Naive B cell (primary cell): Measurements from ENCODE around the gene KPNB1. TPM values are rescaled to one million over a fixed set of nuclear protein-coding genes. Genes with fewer than 3 reads are reported as not detected.
A peak's percentile ranks its signal among the peaks of the same experiment; 100 is the strongest.

Experiments used
- ATAC-seq, 2 donors: fragments of 150-1000 bp; cut with Tn5 transposase; 2 replicates each; pipeline ENCODE4 v1.10.0; 2021; ENCODE audit warnings: low read depth in 2 of 2, mild to moderate bottlenecking in 2 of 2, moderate library complexity in 2 of 2
- DNase-seq: peaks from one replicate; pipeline ENCODE4 v3.0.0; 2022
- H3K27ac Mint-ChIP-seq, 6 donors: one replicate each; pipeline ENCODE4 v1.8.0; 2020 to 2022; ENCODE audit warnings: mild to moderate bottlenecking in 6 of 6, mixed read lengths in 6 of 6, moderate library complexity in 5 of 6, inconsistent platforms in 2 of 6
- H3K27me3 Mint-ChIP-seq, 3 donors: one replicate each; pipeline ENCODE4 v1.8.0; 2021 to 2022; ENCODE audit warnings: mixed read lengths in 3 of 3, mild to moderate bottlenecking in 1 of 3
- H3K36me3 Mint-ChIP-seq, 2 donors: one replicate each; pipeline ENCODE4 v1.8.0; 2020 to 2022; ENCODE audit warnings: mixed read lengths in 2 of 2, inconsistent platforms in 1 of 2, mild to moderate bottlenecking in 1 of 2
- H3K4me1 Mint-ChIP-seq, 3 donors: one replicate each; pipeline ENCODE4 v1.8.0; 2020 to 2022; ENCODE audit warnings: mixed read lengths in 3 of 3, inconsistent platforms in 1 of 3, mild to moderate bottlenecking in 1 of 3, moderate library complexity in 1 of 3
- H3K4me3 Mint-ChIP-seq, 8 donors: one replicate each; pipeline ENCODE4 v1.8.0; 2020 to 2022; ENCODE audit warnings: mild to moderate bottlenecking in 8 of 8, mixed read lengths in 8 of 8, moderate library complexity in 8 of 8, inconsistent platforms in 2 of 8
- H3K9me3 Mint-ChIP-seq, 7 donors: one replicate each; pipeline ENCODE4 v1.8.0; 2020 to 2022; ENCODE audit warnings: mixed read lengths in 7 of 7, mild to moderate bottlenecking in 5 of 7, inconsistent platforms in 2 of 7, moderate library complexity in 1 of 7
- polyA plus RNA-seq, 6 donors: library from polyadenylated mRNA; unstranded; fragments of 300-500 nt; fragmentation: Illumina TruSeq; gene quantifications; one replicate each; pipeline ENCODE4 v1.2.3, GENCODE V29; 2021; ENCODE audit warnings: low read depth in 6 of 6

The KPNB1 gene
- polyA plus RNA-seq, 6 donors from 2014 or later: 6.4 to 33.5 (median 30.6) TPM

GRCh38 chr17:47624727-47625068, 25.0 kb upstream of the KPNB1 start:
- H3K9me3 Mint-ChIP-seq: no peaks in the 10 kb centered on the region
- H3K27ac Mint-ChIP-seq: peak overlapping the region in 1 of 6 donors; percentile 84
- DNase-seq (no peak), ATAC-seq (no peak)
- no peaks in the 10 kb centered on the region for H3K27me3 Mint-ChIP-seq
- peaks cover 4 to 7% of the 10 kb centered on the region in 2 donors for H3K36me3 Mint-ChIP-seq
- H3K4me3 Mint-ChIP-seq: no peak overlapping the region
- H3K4me1 Mint-ChIP-seq: peaks cover 0 to 22% (median 3%) of the 10 kb centered on the region in 3 donors

GRCh38 chr17:47628014-47628566, 21.6 kb upstream of the KPNB1 start:
- H3K27ac Mint-ChIP-seq: no peak overlapping the region
- no peak for DNase-seq
- H3K36me3 Mint-ChIP-seq: no peaks in the 10 kb centered on the region
- no peak overlapping the region for H3K4me3 Mint-ChIP-seq
- peaks cover 0 to 3% (median 2%) of the 10 kb centered on the region in 3 donors for H3K4me1 Mint-ChIP-seq
- no peak for ATAC-seq
- H3K9me3 Mint-ChIP-seq: no peaks in the 10 kb centered on the region
- H3K27me3 Mint-ChIP-seq: no peaks in the 10 kb centered on the region

GRCh38 chr17:47629826-47630225, 19.9 kb upstream of the KPNB1 start:
- Mint-ChIP-seq H3K4me1 (peaks cover 0 to under 1% (median 0%) of the 10 kb centered on the region in 3 donors), H3K27me3 (no peaks in the 10 kb centered on the region), H3K27ac (no peak overlapping the region)

GRCh38 chr17:47630614-47631013, 19.1 kb upstream of the KPNB1 start:
- no peaks in the 10 kb centered on the region for H3K27me3 Mint-ChIP-seq
- no peak for DNase-seq
- H3K27ac Mint-ChIP-seq: no peak overlapping the region
- no peak overlapping the region for H3K4me3 Mint-ChIP-seq
- H3K4me1 Mint-ChIP-seq: no peaks in the 10 kb centered on the region
- no peak for ATAC-seq
- no peaks in the 10 kb centered on the region for H3K9me3 Mint-ChIP-seq
- no peaks in the 10 kb centered on the region for H3K36me3 Mint-ChIP-seq

More at GRCh38 chr17:47629826-47630225, 19.9 kb upstream of the KPNB1 start:
- H3K9me3 Mint-ChIP-seq: no peaks in the 10 kb centered on the region
- DNase-seq (no peak), ATAC-seq (no peak)
- H3K4me3 Mint-ChIP-seq: no peak overlapping the region
- H3K36me3 Mint-ChIP-seq: no peaks in the 10 kb centered on the region

- ATAC-seq: no peak
- Mint-ChIP-seq H3K4me1 (no peaks in the 10 kb centered on the region), H3K4me3 (no peak overlapping the region), H3K27me3 (no peaks in the 10 kb centered on the region), H3K9me3 (no peaks in the 10 kb centered on the region), H3K36me3 (no peaks in the 10 kb centered on the region), H3K27ac (peak overlapping the region in 1 of 6 donors; percentile 52)
- DNase-seq: no peak
Measured at GRCh38 chr17:47632991-47633390, 16.7 kb upstream of the KPNB1 start.

- ATAC-seq: no peak
- no peak for DNase-seq
- Mint-ChIP-seq H3K4me1 (no peaks in the 10 kb centered on the region), H3K36me3 (no peaks in the 10 kb centered on the region), H3K27ac (no peak overlapping the region), H3K27me3 (no peaks in the 10 kb centered on the region), H3K9me3 (no peaks in the 10 kb centered on the region), H3K4me3 (peak overlapping the region in 1 of 8 donors; percentile 3)
Measured at GRCh38 chr17:47633996-47634395, 15.7 kb upstream of the KPNB1 start.

- Mint-ChIP-seq H3K27ac (peak overlapping the region in 1 of 6 donors; percentile 52), H3K36me3 (no peaks in the 10 kb centered on the region), H3K4me1 (no peaks in the 10 kb centered on the region), H3K9me3 (no peaks in the 10 kb centered on the region), H3K27me3 (no peaks in the 10 kb centered on the region), H3K4me3 (no peak overlapping the region)
- DNase-seq (no peak), ATAC-seq (no peak)
Measured at GRCh38 chr17:47634870-47635269, 14.8 kb upstream of the KPNB1 start.

GRCh38 chr17:47635734-47636133, 14.0 kb upstream of the KPNB1 start:
- Mint-ChIP-seq H3K36me3 (no peaks in the 10 kb centered on the region), H3K27ac (no peak overlapping the region), H3K27me3 (no peaks in the 10 kb centered on the region), H3K4me3 (no peak overlapping the region), H3K4me1 (no peaks in the 10 kb centered on the region), H3K9me3 (no peaks in the 10 kb centered on the region)
- DNase-seq (no peak), ATAC-seq (no peak)

GRCh38 chr17:47636273-47637030, 13.3 kb upstream of the KPNB1 start:
- Mint-ChIP-seq H3K27me3 (no peaks in the 10 kb centered on the region), H3K9me3 (no peaks in the 10 kb centered on the region), H3K27ac (no peak overlapping the region), H3K4me3 (no peak overlapping the region), H3K4me1 (no peaks in the 10 kb centered on the region), H3K36me3 (no peaks in the 10 kb centered on the region)
- DNase-seq (no peak), ATAC-seq (no peak)

GRCh38 chr17:47638903-47639302, 10.8 kb upstream of the KPNB1 start:
- DNase-seq: no peak
- no peak overlapping the region for H3K27ac Mint-ChIP-seq
- ATAC-seq: no peak
- H3K9me3 Mint-ChIP-seq: no peaks in the 10 kb centered on the region
- H3K4me1 Mint-ChIP-seq: peaks cover 0 to 13% (median 8%) of the 10 kb centered on the region in 3 donors
- no peaks in the 10 kb centered on the region for H3K27me3 Mint-ChIP-seq
- no peaks in the 10 kb centered on the region for H3K36me3 Mint-ChIP-seq
- no peak overlapping the region for H3K4me3 Mint-ChIP-seq

GRCh38 chr17:47640076-47640475, 9.6 kb upstream of the KPNB1 start:
- no peaks in the 10 kb centered on the region for H3K9me3 Mint-ChIP-seq
- H3K36me3 Mint-ChIP-seq: no peaks in the 10 kb centered on the region
- ATAC-seq (no peak), DNase-seq (no peak)
- H3K27me3 Mint-ChIP-seq: no peaks in the 10 kb centered on the region
- H3K4me3 Mint-ChIP-seq: no peak overlapping the region
- peak overlapping the region in 1 of 6 donors; percentile 28 for H3K27ac Mint-ChIP-seq
- H3K4me1 Mint-ChIP-seq: peaks cover 6 to 17% (median 8%) of the 10 kb centered on the region in 3 donors

- ATAC-seq: no peak
- H3K4me3 Mint-ChIP-seq: no peak overlapping the region
- no peak for DNase-seq
- peaks cover 7 to 18% (median 10%) of the 10 kb centered on the region in 3 donors for H3K4me1 Mint-ChIP-seq
- H3K27me3 Mint-ChIP-seq: no peaks in the 10 kb centered on the region
- H3K36me3 Mint-ChIP-seq: no peaks in the 10 kb centered on the region
- H3K9me3 Mint-ChIP-seq: no peaks in the 10 kb centered on the region
- peak overlapping the region in 1 of 6 donors; percentile 26 for H3K27ac Mint-ChIP-seq
Measured at GRCh38 chr17:47641202-47641601, 8.5 kb upstream of the KPNB1 start.

- no peak for ATAC-seq
- Mint-ChIP-seq H3K27ac (peak overlapping the region in 1 of 6 donors; percentile 33), H3K4me1 (peaks cover 7 to 29% (median 13%) of the 10 kb centered on the region in 3 donors), H3K36me3 (no peaks in the 10 kb centered on the region), H3K27me3 (no peaks in the 10 kb centered on the region), H3K9me3 (no peaks in the 10 kb centered on the region), H3K4me3 (no peak overlapping the region)
- DNase-seq: no peak
Measured at GRCh38 chr17:47643116-47643515, 6.6 kb upstream of the KPNB1 start.

- DNase-seq (no peak), ATAC-seq (no peak)
- H3K4me3 Mint-ChIP-seq: no peak overlapping the region
- H3K36me3 Mint-ChIP-seq: no peaks in the 10 kb centered on the region
- no peaks in the 10 kb centered on the region for H3K27me3 Mint-ChIP-seq
- H3K9me3 Mint-ChIP-seq: no peaks in the 10 kb centered on the region
- H3K27ac Mint-ChIP-seq: no peak overlapping the region
- H3K4me1 Mint-ChIP-seq: peaks cover 10 to 38% (median 13%) of the 10 kb centered on the region in 3 donors
Measured at GRCh38 chr17:47644324-47644723, 5.4 kb upstream of the KPNB1 start.
